RWPE2 (cell line): Measurements from ENCODE around the gene RNF224.

Experiments
- ATAC-seq: fragments of 200-7000 bp; cut with Tn5 transposase; 3 replicates; pipeline ENCODE4 v1.9.1; 2021; ENCODE audit warnings: low read depth
- DNase-seq: peaks from one replicate; pipeline ENCODE4 v3.0.0-alpha.2; 2020; ENCODE audit warnings: low spot score
- H3K27ac ChIP-seq: fragments of 450-650 bp; 2 replicates; pipeline ENCODE4 v1.5.1; 2017; ENCODE audit warnings: mild to moderate bottlenecking; ENCODE audit not compliant: poor library complexity, severe bottlenecking
- H3K27me3 ChIP-seq: fragments of 250-450 bp; sonication (Bioruptor Pico); 2 replicates; pipeline ENCODE4 v1.5.1; 2021; ENCODE audit warnings: mild to moderate bottlenecking, moderate library complexity; ENCODE audit not compliant: insufficient read depth, poor library complexity, severe bottlenecking
- H3K36me3 ChIP-seq: fragments of 250-450 bp; sonication (Bioruptor Pico); 2 replicates; pipeline ENCODE4 v1.5.1; 2020; ENCODE audit warnings: low read depth, mild to moderate bottlenecking, moderate library complexity
- H3K4me1 ChIP-seq: fragments of 250-450 bp; sonication (Bioruptor Pico); 2 replicates; pipeline ENCODE4 v1.5.1; 2021; ENCODE audit warnings: mild to moderate bottlenecking, moderate library complexity; ENCODE audit not compliant: insufficient read depth, poor library complexity, severe bottlenecking
- H3K4me3 ChIP-seq: fragments of 250-450 bp; sonication (Bioruptor Pico); 2 replicates; pipeline ENCODE4 v1.5.1; 2021; ENCODE audit warnings: mild to moderate bottlenecking, moderate library complexity; ENCODE audit not compliant: severe bottlenecking
- H3K9me3 ChIP-seq: fragments of 250-450 bp; sonication (Bioruptor Pico); 2 replicates; pipeline ENCODE4 v1.5.1; 2021; ENCODE audit warnings: mild to moderate bottlenecking, moderate library complexity; ENCODE audit not compliant: severe bottlenecking
- CTCF ChIP-seq: fragments of 450-650 bp; IDR thresholded peaks from one replicate; pipeline ENCODE4 v1.5.1; 2017; ENCODE audit warnings: mild to moderate bottlenecking, moderate library complexity; ENCODE audit not compliant: poor library complexity, severe bottlenecking

The RNF224 gene

GRCh38 chr9:137192448-137192780 is 34.9 kb upstream of the RNF224 start:
- H3K4me1 ChIP-seq = peaks cover 11% of the 10 kb centered on the region
- no peak overlapping the region for H3K4me3 ChIP-seq
- ATAC-seq = no peak
- peaks cover 12% of the 10 kb centered on the region for H3K36me3 ChIP-seq
- no peak for DNase-seq
- no peak overlapping the region for H3K27ac ChIP-seq
- TF ChIP-seq CTCF = no peak
- no peaks in the 10 kb centered on the region for H3K27me3 ChIP-seq
- no peaks in the 10 kb centered on the region for H3K9me3 ChIP-seq

- TF ChIP-seq CTCF = no peak
- Histone ChIP-seq H3K4me3 (no peak overlapping the region), H3K27ac (no peak overlapping the region), H3K9me3 (no peaks in the 10 kb centered on the region), H3K27me3 (no peaks in the 10 kb centered on the region), H3K4me1 (peaks cover 11% of the 10 kb centered on the region), H3K36me3 (peaks cover 11% of the 10 kb centered on the region; the same call in 1 of the 2 replicates)
- no peak for DNase-seq
- no peak for ATAC-seq
Measured at GRCh38 chr9:137192859-137193258, 34.4 kb upstream of the RNF224 start.

GRCh38 chr9:137193771-137194170 is 33.5 kb upstream of the RNF224 start:
- Histone ChIP-seq H3K27me3 (no peaks in the 10 kb centered on the region), H3K9me3 (no peaks in the 10 kb centered on the region), H3K36me3 (peaks cover 11% of the 10 kb centered on the region; the same call in 1 of the 2 replicates), H3K4me1 (peaks cover 18% of the 10 kb centered on the region), H3K4me3 (no peak overlapping the region), H3K27ac (no peak overlapping the region)
- no peak for TF ChIP-seq CTCF
- DNase-seq (no peak), ATAC-seq (no peak)

- H3K4me3 ChIP-seq = no peak overlapping the region
- H3K36me3 ChIP-seq = peaks cover 11% of the 10 kb centered on the region; the same call in 1 of the 2 replicates
- H3K9me3 ChIP-seq = no peaks in the 10 kb centered on the region
- H3K4me1 ChIP-seq = peaks cover 18% of the 10 kb centered on the region
- TF ChIP-seq CTCF = no peak
- DNase-seq (no peak), ATAC-seq (no peak)
- H3K27ac ChIP-seq = peak overlapping the region; percentile 25
- H3K27me3 ChIP-seq = no peaks in the 10 kb centered on the region
Measured at GRCh38 chr9:137194388-137194787, 32.9 kb upstream of the RNF224 start.

- Histone ChIP-seq H3K36me3 (peaks cover 9% of the 10 kb centered on the region; the same call in 1 of the 2 replicates), H3K4me3 (no peak overlapping the region), H3K27me3 (no peaks in the 10 kb centered on the region), H3K9me3 (no peaks in the 10 kb centered on the region), H3K4me1 (peaks cover 18% of the 10 kb centered on the region), H3K27ac (peak overlapping the region; percentile 25)
- peak; percentile 49 for ATAC-seq
- no peak for TF ChIP-seq CTCF
- DNase-seq = no peak
Measured at GRCh38 chr9:137194909-137195308, 32.4 kb upstream of the RNF224 start.
